Right renal cortex interstitium (tissue), 3 donors: ENCODE measurements around the gene LRSAM1. TPM values are rescaled to one million over a fixed set of nuclear protein-coding genes. Genes with fewer than 3 reads are reported as not detected.

Experiments used
- DNase-seq, 3 donors: peaks; one replicate each; pipeline ENCODE4 v3.0.0-alpha.2; 2013; ENCODE audit warnings: low read depth in 3 of 3, low spot score in 2 of 3
- polyA plus RNA-seq, 3 donors: library from polyadenylated mRNA; unstranded; fragments of 120-200 nt; gene quantifications; one replicate each; pipeline ENCODE4 v1.2.1, GENCODE V29; 2013; ENCODE audit not compliant: insufficient read length in 3 of 3

The LRSAM1 gene
- polyA plus RNA-seq, 3 donors, result 14.2 to 15.2 (median 14.9) TPM

DNA sequence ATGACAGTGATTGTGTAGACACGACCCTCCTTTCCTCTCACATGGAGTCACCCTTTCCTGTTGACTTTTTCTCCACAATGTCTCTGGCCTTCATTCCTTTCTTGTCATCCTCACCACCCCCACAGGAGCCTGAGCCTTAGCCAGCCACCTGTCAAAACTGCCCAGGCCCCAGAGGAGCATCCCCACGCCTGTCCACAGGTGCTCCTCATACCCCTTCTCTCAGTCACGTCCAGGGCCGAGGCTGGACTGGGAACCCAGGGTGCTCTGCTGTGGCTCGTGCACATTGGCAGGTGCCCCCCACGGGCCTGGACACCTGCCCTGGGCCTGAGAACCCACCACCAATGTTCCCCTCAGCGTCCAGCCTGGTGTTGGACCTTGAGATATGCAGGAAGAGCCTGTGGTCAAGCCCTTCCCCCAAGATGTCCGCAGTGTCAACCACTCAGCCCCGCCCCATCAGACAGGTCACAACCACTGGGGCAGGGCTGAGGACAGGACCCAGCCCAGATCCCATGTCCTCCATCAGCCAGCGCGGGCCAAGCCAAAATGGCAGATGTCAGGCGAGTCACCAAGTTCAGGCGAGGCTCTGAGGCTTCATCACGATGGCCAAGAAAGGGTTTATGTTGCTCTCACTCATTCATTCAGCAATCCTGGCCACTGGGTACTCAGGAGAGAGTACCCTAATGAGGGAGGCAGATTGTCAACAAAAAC lies 95.0 kb downstream of the LRSAM1 start:
- DNase-seq, result no peak

DNA sequence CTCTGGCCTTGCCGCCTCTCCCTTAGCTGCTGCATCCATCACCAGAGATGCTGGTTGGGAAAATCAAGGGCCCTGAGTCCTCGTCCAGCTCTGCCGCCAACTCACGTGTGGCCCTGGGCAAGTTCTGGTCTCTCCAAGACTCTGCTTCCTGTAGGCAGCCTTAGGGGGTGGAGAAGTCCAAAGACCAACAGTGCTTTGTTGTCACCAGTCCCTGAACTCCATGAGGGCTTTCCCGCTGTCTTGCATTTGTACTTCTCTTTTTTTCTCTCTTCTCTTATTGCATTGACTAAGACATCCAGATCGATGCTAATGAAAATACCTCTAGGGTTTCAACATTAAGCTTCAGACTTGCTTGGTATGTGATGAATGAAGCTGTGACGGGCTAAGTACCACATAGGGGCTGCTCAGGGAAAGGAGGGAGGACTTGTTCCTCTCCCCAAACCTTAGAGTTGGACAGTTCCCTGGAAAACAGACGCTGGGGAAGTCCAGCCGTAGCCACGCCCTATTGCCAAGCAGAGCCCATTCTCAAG lies 97.1 kb downstream of the LRSAM1 start:
- no peak for DNase-seq

DNA sequence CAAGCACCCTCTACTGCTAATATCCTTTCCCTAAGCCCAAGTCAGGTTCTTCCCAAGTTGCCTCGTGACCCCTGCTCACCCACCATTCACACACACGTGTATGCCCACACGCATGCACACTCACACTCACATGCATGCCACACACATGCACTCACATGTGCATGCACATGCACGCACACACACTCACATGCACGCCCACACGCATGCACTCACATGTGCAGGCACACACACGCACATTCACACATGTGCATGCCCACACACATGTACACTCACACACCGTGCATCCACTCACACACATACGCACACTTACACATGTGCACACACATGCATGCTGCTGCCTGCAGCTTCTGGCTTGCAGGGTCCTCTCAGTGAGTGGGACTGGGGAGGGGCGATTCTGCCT lies 97.9 kb downstream of the LRSAM1 start:
- DNase-seq, result no peak

DNA sequence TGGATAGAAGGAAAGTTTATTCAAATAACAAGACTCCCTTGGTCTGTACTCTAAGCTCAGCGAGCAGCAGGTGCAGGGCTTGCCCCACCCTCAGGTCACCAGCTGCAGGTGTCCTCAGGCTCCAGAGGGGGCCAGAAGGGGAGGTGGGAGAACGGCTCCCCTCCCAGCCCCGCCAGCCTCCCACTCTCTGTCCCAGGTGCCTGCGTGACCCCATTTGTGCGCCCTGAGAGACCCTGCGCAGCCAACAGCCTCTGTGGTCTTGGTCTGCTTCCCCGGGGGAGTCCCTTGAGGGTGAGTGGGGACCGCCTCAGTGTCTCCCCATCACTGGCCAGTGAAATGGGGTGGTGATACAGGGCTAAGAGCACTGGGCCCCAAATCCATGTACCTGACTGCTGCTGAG lies 98.4 kb downstream of the LRSAM1 start:
- DNase-seq, result no peak

DNA sequence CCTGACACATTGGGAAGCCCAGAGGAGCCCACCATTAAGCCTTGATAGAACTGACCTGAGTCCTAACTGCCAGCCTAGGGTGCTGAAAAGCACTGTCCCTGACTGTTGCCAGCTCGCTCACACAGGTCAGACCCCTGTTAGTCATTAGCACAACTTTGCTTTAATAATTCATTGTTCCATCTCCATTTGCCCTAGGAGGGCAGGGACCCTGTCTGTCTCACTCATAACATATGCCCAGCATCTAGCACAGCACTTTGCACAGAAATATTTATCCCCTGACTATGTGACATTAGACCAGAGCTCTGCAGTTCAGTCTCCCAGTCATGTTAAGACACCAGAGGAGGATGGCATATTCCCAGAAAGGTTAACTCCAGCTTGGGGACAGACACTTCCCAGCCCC lies 99.0 kb downstream of the LRSAM1 start:
- no peak for DNase-seq

DNA sequence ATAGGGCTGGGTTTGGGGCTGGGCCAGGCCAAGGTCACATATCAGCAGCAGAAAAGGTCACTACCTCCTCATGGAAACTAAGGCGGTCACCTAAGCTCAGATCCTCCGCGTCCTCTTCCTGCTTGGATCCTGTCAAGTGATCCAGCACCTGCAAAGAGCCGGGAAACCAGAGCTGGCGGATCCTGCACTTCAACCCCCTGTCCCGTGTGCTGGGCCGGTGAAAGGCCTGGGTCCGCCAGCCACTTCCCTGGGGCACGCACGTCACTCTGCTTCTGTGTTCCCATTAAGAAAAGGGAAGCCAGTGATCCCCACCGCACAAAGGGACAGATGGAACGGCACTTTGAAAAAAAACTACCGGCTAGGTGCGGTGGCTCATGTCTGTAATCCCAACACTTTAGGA lies 99.4 kb downstream of the LRSAM1 start:
- no peak for DNase-seq

Other genes with a start within 250 kb of the LRSAM1 start
- 10 to 100 TPM; 12.0 to 14.6 (median 13.7) TPM for gene GARNL3, start 186.7 kb upstream of the LRSAM1 start, polyA plus RNA-seq
- 10 to 100 TPM; 13.8 to 16.9 (median 14.6) TPM for gene SLC2A8, start 54.3 kb upstream of the LRSAM1 start, polyA plus RNA-seq
- 1 to 10 TPM; 7.5 to 8.0 (median 7.6) TPM for gene ZNF79, start 27.1 kb upstream of the LRSAM1 start, polyA plus RNA-seq
- 1,000 to 10,000 TPM; 1,538 to 1,567 (median 1,554) TPM for gene RPL12, start 104 bp upstream of the LRSAM1 start, polyA plus RNA-seq
- 10 to 100 TPM; 23.4 to 29.9 (median 26.3) TPM for gene STXBP1, start 160.8 kb downstream of the LRSAM1 start, polyA plus RNA-seq